ENCODE results near the gene CMBL.

DNA sequence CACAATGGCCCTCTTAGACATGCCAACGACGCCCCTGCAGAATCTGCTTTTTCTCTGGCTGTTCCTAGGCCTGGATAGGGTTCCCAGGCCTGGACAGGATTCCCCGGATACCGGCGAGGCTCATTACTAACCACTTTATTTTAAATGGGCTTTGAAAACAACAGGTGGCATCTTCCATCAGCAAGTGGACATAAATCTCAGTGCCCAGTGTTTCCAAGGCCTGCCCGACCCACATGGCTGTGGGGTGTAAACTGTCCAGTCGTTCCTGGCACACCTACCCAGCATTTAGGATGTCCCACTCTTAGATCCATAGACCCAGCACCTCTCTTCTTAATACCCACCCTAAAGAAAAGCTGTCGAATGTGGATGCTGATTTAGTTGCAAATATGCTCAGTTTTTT lies 896 bp downstream of the CMBL start:
- TF ChIP-seq, protein P1, sequence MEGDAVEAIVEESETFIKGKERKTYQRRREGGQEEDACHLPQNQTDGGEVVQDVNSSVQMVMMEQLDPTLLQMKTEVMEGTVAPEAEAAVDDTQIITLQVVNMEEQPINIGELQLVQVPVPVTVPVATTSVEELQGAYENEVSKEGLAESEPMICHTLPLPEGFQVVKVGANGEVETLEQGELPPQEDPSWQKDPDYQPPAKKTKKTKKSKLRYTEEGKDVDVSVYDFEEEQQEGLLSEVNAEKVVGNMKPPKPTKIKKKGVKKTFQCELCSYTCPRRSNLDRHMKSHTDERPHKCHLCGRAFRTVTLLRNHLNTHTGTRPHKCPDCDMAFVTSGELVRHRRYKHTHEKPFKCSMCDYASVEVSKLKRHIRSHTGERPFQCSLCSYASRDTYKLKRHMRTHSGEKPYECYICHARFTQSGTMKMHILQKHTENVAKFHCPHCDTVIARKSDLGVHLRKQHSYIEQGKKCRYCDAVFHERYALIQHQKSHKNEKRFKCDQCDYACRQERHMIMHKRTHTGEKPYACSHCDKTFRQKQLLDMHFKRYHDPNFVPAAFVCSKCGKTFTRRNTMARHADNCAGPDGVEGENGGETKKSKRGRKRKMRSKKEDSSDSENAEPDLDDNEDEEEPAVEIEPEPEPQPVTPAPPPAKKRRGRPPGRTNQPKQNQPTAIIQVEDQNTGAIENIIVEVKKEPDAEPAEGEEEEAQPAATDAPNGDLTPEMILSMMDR (IDR thresholded peaks at IDR 0.05), result no peak
- no peak for TF ChIP-seq EZH2 (IDR thresholded peaks at IDR 0.05)

Data from neural progenitor cell (in vitro differentiated cells).